GM21576 (cell line): ENCODE results near the gene WNT8B.

Experiments
- ATAC-seq: cut with Tn5 transposase; IDR thresholded peaks from one replicate; pipeline ENCODE4 v1.9.1; 2021; ENCODE audit warnings: mild to moderate bottlenecking, moderate library complexity; ENCODE audit not compliant: unreplicated experiment

The WNT8B gene

DNA sequence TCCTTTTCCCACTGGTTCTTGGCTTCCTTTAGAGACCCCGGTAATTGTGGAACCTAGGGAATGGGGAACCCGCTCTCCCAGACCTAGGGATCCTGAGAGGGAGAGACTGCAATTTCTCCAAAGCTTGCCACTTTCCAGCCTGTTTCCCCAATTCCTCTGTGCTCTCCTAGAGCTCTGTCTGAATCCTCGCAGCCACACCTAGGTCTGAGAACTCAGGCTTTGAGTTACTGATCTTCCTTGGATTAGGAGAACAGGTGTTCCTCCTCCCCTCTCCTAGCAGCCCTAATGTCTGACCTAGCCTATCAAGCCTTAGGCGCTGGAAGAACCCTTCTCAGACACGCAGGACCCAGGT lies 20.0 kb downstream of the WNT8B start:
- no peak for ATAC-seq

DNA sequence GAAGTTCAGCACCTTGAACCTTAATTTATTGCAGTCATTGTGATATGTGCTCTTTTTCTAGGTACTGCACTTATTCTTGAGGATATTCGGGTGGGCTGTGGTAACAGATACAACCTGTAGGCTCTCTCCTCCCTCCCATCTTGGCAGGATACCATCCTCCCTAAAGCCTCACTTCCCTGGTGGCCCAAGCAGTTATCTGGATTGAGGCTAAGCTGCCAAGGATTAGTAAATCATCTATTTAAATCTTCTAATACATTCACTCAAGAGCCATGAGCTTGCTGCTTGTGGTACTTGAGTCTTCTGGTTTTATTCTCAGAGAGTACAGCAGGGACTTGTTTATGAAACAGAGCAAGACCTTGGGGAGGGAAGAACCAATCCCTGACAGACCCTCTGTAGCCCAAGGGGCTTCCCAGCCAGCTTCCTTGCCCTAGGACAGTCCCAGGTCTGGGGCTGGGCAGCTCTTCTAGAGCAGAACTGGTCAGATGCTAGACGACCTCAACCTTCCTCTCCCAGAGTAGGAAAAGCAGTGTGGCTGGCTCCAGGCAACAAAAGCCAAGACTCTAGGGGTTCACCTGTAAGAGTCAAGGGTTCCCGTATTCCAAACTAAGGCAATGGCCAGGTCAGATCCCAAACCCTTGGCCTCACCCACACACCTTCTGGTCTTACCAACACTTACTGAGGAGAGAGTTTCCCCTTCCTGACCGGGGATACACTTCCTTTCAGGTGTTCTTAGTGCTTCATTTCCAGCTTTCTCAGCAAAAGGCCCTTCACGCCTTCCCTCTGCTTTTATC lies 21.3 kb downstream of the WNT8B start:
- no peak for ATAC-seq

DNA sequence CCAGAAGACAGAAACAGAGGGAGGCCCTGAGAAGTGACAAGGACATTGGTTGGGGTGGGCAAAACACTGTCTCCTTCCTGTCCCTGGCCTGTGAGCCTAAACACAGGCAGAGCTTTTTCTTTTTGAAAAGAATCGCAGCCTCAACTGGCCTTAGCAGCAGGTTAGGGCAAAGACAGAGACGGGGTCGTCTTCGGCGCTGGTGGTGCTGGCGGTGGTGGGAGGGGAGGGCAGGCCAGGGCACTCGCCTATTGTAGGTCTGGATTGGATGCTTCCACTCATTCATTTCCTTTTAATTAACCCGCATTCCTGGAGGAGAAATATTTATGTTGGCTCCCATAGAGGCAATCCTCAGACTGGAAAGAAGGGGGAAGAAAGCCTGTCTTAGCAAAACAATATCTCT lies 22.6 kb downstream of the WNT8B start:
- no peak for ATAC-seq

DNA sequence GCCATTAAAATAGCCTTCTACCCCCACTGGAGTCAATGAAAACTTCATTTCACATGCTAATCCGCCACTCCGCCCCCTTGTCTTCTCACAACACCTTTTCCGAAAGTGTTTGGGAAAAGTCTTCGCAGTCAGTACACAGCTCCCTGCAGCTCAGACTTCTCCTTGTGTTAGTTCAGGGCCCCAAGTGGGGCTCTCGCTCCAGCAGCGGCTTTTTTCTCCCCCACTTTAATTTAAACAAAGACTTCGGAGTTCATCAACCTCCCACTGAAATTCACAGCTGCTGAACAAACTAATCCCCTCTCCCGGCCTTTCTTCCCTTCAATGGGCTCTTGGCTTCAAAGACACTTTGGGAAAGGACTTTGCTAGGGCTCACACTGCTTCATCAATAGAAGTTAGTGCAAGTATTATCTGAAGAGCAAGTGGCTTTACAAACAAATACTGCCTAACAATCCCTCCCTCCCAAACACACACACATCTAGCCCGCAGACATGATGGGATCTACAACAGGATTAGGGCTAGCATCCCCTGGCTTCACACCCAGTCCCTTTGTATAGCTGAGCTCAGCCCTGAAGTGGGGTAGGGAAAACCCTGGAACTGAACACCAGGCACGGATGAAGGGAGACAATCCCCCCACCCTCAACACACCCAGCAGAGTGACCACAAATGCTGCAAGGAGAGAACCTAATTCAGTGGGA lies 23.1 kb downstream of the WNT8B start:
- no peak for ATAC-seq

DNA sequence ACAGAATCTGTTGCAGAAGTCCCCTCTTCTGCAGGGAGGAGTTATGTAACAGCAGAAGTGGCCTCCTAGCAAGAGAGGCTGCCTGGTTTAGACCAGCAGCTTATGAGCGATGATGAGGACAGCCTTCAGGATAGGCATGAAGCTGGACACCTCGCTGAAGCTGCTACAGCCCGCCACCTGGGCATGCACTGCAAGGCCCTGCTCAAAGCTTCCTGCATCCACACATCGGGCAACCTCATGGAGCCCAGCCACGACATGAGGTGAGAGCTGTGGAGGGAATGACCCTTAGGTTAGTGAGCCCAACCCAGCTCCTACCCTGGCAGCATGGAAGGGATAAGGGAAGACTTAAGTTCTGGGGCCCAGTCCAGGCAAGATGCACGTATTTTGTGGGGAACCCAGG lies 24.7 kb downstream of the WNT8B start:
- no peak for ATAC-seq

DNA sequence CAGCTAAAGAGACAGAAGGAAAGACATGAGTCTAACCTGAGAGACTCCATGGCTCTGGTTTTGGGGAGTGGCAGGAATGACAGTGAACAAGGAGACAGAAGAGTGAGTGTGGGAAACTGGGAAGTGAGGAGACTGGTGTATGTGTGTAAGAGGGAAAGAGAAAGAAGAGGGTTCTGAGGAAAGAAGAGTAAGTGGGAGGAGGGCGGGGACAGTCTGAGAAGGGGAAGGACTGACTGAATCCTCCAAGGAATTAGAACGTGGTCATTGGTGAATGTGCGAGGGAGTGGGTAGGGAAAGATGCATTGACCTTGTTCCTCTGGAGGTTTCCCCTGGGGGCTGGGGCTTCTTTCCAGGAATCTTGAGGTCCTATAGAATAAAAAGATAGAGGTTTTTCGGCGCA lies 26.6 kb downstream of the WNT8B start:
- ATAC-seq, result no peak

DNA sequence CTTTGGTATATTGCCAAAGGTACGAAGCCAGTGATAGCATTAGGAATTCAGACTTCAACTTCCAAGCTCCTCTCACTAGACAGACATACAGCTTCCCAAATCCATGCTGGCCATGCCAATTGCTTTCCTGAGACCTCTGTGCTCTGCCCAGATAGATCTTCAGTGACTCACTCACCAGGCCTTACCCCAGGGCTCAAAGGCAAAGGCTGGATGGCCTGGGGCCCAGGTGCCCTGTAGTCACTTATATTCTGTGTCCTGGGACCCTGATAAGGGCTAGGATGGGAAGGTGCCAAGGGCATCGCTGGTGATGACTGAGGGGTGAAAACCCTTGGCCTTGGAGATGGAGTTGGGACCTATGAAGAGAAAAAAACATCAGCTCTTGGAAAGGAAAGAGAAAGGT lies 27.7 kb downstream of the WNT8B start:
- ATAC-seq, result no peak

DNA sequence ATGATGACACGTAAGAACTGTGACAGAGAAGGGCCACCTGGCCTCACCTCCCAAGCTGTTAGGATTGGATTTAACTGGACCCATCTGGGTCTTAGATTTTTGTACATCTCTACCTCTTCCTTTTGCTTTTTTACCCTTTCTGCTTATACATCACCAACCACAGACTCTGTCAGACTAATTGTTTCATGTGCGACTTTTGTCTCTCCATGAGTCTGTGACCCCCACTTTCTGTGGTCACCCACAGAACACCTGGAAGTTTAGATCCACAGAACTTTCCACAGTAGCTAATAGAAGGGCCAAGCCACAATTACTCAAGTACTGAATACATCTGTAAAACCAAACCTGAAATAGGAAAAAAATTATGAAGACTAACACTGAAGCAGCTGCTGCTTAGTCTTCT lies 33.8 kb downstream of the WNT8B start:
- no peak for ATAC-seq

DNA sequence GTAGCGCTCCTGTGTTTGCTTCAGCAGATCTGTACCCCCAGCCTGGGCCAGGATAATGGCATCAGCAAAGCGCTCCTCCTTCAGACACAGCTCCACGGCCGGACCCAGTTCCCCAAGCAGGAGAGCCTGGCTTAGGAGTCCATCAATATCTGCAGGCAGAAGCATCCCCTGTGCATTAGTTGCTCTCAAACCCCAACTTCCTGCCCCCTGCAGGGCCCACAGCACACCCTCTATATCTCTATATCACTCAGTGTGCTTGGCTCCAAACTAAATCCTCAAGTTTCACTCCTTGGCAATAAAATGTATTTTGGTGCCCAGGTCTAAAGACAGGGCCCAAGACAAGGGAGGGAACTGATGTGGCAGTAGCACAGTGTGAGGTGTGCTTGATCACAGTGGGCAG lies 35.2 kb downstream of the WNT8B start:
- no peak for ATAC-seq

DNA sequence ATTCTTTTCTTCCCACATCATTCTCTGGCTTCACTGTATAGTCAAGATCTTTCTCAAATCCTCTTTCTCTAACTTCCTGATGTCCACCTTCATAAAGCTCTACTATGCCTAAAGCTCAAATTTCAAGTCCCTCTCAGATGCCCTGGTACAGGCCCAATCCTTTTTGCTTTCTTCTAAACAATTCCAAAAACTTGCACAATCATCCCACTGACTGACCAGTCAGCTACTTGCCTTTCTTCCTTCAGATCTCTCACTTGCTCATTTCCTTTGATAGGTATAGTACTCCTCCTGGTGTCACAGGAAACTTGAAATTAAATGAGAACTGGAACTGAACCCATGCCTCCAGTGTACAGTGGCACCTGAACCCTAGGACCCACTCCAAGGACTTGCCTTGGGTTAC lies 38.6 kb downstream of the WNT8B start:
- no peak for ATAC-seq

DNA sequence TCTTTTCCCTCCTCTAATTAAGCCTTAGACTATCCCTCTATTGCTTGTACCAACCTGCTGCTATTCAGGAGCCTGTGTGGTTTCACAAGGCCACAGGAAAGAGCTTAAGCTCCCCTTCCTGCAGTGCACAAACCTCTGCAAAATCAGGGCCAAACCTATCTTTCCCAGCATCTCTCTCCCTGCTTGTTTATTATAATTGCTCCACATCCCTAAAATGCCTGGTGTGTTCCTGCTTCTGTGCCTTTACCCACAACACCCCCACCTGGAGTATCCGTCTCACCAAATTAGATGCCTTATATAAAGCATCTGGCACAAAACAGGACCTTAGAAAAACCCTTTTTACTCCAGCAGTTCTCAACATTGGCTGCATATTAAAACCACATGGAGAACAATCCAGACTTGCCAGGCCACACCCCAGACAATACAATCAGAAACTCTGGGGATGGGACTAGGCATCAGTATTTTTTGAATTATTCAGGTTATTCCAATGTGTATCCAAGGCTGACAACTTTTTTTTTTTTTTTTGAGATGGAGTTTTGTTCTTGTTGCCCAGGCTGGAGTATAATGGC lies 40.2 kb downstream of the WNT8B start:
- no peak for ATAC-seq

DNA sequence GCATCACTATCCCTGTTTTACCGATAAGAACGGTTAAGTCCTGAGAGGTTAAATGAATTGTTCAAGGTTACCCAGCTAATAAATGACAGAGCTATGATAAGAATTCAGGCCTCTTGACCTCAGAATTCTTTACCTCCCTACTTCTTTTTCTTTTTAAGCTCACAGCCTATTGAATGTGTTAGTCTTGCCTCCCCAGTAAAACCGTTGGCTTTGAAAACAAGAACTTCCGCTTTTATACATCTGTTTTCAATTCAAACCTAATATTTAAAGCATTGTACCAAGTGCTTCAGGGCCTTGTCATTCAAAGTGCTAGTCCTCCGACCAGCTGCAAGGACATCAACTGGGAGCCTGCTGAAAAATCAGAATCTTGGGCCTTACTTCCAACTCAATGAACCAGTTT lies 41.3 kb downstream of the WNT8B start:
- no peak for ATAC-seq

DNA sequence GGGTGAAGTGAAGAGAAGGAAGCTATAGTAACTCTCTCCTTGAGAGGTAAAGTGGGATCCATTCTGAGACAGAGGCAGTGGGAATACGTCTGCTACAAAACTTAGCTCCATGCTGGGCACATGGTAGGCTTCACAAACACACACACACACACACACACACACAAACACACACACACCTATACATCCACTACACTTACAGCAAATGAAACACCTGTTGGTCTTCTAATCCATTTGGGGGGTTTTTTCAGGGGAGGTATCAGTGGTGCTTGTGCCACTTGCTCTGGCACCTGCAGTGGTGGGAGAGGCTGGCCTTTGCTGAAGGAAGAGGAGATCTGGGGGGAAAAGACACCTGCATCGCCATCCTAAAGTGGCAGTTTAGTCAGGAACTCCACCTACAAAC lies 42.4 kb downstream of the WNT8B start:
- no peak for ATAC-seq

DNA sequence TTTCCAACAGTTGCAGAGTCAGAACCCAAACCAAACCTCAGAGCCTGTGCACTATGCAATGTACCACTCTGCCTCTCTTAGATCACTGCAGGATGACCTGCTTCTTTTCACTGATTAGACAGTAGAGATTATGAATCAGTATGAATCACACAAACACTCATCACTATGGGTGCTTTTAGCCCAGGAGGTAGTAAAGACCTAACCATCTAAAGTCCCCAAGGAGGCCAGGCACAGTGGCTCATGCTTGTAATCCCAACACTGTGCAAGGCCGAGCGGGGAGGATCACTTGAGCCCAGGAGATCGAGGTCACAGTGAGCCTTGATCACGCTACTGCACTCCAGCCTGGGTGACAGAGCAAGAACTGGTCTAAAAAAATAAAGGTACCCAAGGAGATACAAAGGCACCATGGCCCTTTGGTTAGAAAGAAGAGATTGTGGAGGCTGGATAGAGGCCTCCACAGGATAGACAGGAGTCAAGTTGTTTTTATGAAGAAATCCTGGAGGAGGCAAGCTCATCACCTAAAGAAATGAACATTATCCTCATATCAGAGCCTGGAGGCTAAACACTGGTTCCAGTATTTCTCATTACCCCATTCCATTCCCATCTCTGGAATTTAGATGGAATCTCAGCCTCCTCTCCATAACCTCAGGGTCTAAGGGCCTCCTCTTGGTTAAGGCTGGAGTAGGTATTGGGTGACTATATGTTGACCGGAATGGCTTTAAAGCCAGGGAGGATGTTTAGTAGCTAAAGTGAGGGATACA lies 44.0 kb downstream of the WNT8B start:
- no peak for ATAC-seq

DNA sequence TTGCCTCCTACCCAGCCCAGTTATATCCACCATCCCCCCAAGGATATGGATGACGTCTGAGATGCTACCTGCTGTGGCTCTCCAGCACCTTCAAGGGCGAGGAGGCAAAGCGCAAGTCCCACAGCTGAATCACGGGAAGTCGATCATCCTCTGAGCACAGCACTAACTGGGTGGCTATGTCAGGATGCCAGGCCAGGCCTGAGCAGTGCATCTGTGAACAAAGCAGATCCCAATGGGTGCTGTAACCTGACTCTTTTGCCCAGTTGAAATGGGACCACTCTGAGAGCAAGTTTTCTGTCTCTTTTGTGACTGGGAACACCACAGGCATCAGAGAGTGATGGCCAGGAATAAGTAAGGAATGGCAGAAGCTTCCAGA lies 44.5 kb downstream of the WNT8B start:
- ATAC-seq, result no peak

DNA sequence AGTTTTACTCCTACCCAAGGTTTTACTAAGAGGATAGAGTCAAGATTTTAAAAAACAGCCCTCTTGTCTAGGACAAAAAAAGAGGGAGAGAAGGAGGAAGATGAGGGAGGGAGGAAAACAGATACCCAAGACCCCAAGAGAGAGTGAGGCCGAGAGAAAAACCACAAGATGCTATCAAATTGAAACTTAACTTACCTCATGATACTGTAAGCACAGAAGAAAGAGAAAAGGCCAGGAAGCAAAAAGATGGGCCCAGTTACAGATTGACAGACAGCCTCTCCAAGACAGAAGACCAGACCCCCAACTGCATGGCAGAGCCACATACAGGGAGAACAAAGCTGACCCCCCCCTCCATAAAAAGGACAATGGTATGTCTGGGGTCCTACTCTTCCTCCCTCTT lies 45.5 kb downstream of the WNT8B start:
- ATAC-seq, result no peak

DNA sequence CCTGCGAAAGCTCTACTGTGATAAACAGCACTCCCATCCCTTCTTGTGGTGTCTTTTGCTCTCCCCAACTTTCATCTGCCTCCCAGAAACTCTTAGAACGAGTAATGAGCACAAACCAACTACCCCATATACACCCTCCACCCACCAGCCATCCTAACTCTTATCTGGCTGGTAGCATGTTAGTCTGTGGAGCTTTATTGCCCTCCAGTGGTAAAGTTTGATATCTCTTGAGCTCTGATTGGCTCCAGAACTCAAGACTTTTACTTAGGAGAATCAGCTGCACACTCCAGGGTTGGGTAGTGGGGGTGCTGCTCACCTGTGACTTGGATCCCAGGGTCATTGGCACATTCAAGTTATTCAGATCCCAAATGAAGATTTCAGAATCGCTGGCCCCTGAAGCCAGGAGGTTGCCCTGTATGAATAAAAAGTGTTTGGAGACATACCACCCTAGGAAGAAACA lies 45.9 kb downstream of the WNT8B start:
- no peak for ATAC-seq

DNA sequence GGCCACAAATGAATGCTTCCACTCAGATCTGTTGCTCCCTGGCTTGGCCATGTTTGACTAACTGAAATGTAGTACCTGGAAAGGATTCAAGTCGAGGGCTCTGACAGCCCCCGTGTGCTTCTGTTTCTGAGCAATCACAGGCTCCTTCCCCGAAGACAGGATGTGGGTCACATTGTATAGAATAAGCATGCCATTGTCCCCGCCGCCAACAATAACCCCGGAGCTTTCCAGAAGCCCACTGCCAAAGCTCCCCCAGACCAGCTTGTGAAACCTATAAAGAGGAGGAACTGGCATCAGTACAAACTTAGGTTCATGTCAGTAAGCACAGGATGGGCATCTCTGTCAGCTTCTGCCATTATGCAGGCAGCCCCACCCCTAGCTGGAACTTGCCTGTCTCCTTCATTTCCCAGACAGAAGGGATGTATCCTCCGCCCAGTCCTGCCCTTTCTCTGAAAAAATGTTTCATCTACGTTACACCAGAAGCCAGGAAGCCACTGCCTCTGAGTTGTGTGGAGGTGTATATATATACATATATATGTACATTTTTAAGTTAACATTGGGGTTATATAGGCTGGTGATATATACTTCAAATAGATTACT lies 46.5 kb downstream of the WNT8B start:
- ATAC-seq, result no peak

DNA sequence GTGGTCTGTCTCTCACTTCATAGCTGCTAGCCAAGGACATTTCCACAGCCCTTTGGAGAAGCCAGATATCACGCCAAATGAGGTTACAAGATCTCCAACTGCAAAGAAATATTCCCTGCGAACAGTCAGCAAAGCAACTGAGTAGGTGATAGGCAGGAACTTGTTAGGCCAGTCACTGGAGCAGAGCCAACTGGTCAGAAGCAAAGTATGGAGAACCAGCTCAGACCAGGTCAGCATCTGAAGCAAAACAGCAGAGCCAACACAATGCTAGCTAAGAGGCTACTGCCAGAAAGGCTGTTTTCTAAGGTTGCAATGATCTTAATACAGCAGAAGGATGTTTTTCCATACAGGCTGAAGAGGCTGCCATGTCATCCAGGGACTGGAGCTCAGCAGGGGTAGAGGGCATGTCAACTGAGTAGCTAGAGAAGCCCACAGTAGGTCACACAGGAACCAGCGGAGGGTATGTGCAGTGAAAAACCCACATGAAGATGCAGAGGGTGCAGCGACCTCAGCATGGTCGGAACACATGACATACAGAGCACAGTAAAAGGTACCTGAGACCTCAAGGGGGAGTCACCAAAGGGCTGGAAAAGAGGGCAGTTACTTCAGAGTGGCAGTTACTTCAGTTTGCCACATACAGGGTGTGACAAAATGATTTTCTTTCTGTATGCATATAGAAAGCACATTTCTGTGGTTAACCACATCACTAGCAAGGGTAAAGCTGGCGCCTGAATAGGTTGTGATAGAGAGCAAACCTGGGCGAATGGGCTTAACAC lies 47.9 kb downstream of the WNT8B start:
- no peak for ATAC-seq

DNA sequence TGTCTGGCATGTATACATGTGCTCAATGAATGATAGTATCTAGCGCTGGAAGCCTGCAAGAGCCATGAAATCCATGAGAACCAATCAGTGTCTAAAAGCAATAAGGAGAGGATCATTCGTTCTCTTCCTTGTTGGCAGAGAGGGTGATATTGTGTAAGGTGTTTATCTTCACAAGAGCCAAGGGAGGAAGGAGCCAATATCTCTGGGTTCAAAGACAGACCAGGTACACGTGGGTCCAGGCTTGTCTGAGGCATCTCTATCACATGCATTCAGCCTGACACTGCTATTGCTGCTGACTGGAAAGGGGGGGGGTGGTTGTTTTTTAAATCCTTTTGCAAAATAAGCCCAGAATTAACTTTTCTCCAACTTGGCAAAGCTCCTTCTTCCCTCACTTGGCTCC lies 52.8 kb downstream of the WNT8B start:
- ATAC-seq, result no peak

DNA sequence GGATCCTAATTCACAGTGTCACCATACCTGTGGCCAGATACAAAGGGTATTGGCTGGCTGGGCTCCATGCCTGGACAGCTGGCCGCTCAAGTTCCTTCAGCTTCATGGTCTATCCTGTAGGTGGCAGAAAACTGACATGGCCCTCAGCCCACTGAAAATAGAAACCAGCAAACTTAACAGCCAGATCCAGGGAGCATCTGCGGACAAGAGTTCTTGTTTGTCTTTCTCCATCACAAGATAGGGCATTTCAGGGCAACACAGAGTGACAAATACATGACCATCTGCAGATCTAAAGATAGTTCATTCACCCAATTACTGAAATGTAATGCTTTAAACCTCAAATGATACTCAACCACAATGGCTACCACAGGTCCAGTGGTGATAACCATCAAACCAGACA lies 54.0 kb downstream of the WNT8B start:
- ATAC-seq, result no peak
